Fibroblast of upper back skin (primary cell): ENCODE measurements around the gene ZMYND8.
"Not testable (repeated sequence)": the region's sequence is repeated elsewhere in the genome, so short reads cannot be mapped to it uniquely, and the experiment has no call there.

Experiments
- DNase-seq: peaks from one replicate; pipeline ENCODE4 v3.0.0-alpha.2; 2013

Gene ZMYND8

GRCh38 chr20:47284373-47284772 is 72.1 kb downstream of the ZMYND8 start:
- DNase-seq: no peak

GRCh38 chr20:47283411-47283810 is 73.1 kb downstream of the ZMYND8 start:
- DNase-seq: no peak

GRCh38 chr20:47282864-47283263 is 73.6 kb downstream of the ZMYND8 start:
- DNase-seq: no peak

- no peak for DNase-seq
These were observed 75.1 kb downstream of the ZMYND8 start for GRCh38 chr20:47281376-47281775.

- DNase-seq: no peak
These were observed 75.8 kb downstream of the ZMYND8 start for GRCh38 chr20:47280668-47281067.

GRCh38 chr20:47280228-47280627 is 76.3 kb downstream of the ZMYND8 start:
- DNase-seq: no peak

GRCh38 chr20:47278907-47279348 is 77.6 kb downstream of the ZMYND8 start:
- no peak for DNase-seq

- not testable (repeated sequence) for DNase-seq
These were observed 79.0 kb downstream of the ZMYND8 start for GRCh38 chr20:47277535-47277872.

GRCh38 chr20:47276851-47277534 is 79.5 kb downstream of the ZMYND8 start:
- peak; percentile 75 for DNase-seq

- no peak for DNase-seq
These were observed 80.2 kb downstream of the ZMYND8 start for GRCh38 chr20:47276251-47276650.

GRCh38 chr20:47275548-47275947 is 81.0 kb downstream of the ZMYND8 start:
- no peak for DNase-seq

GRCh38 chr20:47274401-47275108 is 81.9 kb downstream of the ZMYND8 start:
- DNase-seq: peak; percentile 95

GRCh38 chr20:47273591-47274235 is 82.8 kb downstream of the ZMYND8 start:
- peak; percentile 67 for DNase-seq

- DNase-seq: peak; percentile 78
These were observed 83.5 kb downstream of the ZMYND8 start for GRCh38 chr20:47272893-47273590.

- DNase-seq: no peak
These were observed 85.4 kb downstream of the ZMYND8 start for GRCh38 chr20:47271046-47271615.

- no peak for DNase-seq
These were observed 87.0 kb downstream of the ZMYND8 start for GRCh38 chr20:47269309-47270165.

GRCh38 chr20:47267621-47268020 is 88.9 kb downstream of the ZMYND8 start:
- no peak for DNase-seq

- no peak for DNase-seq
These were observed 89.5 kb downstream of the ZMYND8 start for GRCh38 chr20:47266847-47267515.

- DNase-seq: no peak
These were observed 90.5 kb downstream of the ZMYND8 start for GRCh38 chr20:47265984-47266383.

- no peak for DNase-seq
These were observed 91.3 kb downstream of the ZMYND8 start for GRCh38 chr20:47265214-47265613.

GRCh38 chr20:47264137-47264769 is 92.2 kb downstream of the ZMYND8 start:
- DNase-seq: not testable (repeated sequence)
